ENCODE data around the gene PABPN1L. TPM values are rescaled to one million over a fixed set of nuclear protein-coding genes. Genes with fewer than 3 reads are reported as not detected.
A peak's percentile ranks its signal among the peaks of the same experiment; 100 is the strongest.
"Not testable (repeated sequence)": the region's sequence is repeated elsewhere in the genome, so short reads cannot be mapped to it uniquely, and the experiment has no call there.

PABPN1L gene
- total RNA-seq, 1 experiment from 2014 or later, result not detected

GRCh38 chr16:88891083-88891482 is 24.6 kb upstream of the PABPN1L start:
- no peak for DNase-seq
- H3K36me3 Mint-ChIP-seq (ENCODE audit: insufficient read depth in 1 of 3, low read depth in 3 of 3), result no peaks in the 10 kb centered on the region
- Histone ChIP-seq H3K56ac (ENCODE audit: insufficient read length, low read depth, low read length) (no peak overlapping the region), H2BK12ac (ENCODE audit: insufficient read length, low read depth, low read length) (no peak overlapping the region), H4K91ac (ENCODE audit: insufficient read length, low read depth, low read length) (no peak overlapping the region), H2BK20ac (ENCODE audit: low read depth, low read length, poor library complexity, severe bottlenecking) (no peak overlapping the region), H2BK120ac (ENCODE audit: low read depth, low read length, poor library complexity, severe bottlenecking) (no peak overlapping the region), H3K9ac (ENCODE audit: extremely low read depth, insufficient read length, low read length) (no peak overlapping the region), H3K9me3 (ENCODE audit: control insufficient read depth, low read depth, low read length) (no peaks in the 10 kb centered on the region), H3K27ac (ENCODE audit: insufficient read length, low read depth, low read length) (no peak overlapping the region), H3K4me1 (ENCODE audit: insufficient read depth, low read length) (no peaks in the 10 kb centered on the region), H3K18ac (ENCODE audit: insufficient read length, low read depth, low read length) (no peak overlapping the region), H3K4me2 (ENCODE audit: insufficient read depth, insufficient read length, low read length) (no peak overlapping the region), H3K14ac (ENCODE audit: insufficient read depth, low read length) (no peak overlapping the region), H4K20me1 (ENCODE audit: control insufficient read depth, insufficient read depth, insufficient read length) (no peaks in the 10 kb centered on the region), H2AK5ac (ENCODE audit: insufficient read length, low read length) (no peak overlapping the region), H2BK5ac (ENCODE audit: insufficient read length, low read length) (no peak overlapping the region), H3K23ac (ENCODE audit: insufficient read length, low read depth, low read length) (no peak overlapping the region), H4K8ac (replicated peaks; ENCODE audit: insufficient read length, low read depth, low read length) (no peak overlapping the region), H3K79me2 (ENCODE audit: insufficient read depth, low read length) (no peaks in the 10 kb centered on the region), H4K5ac (ENCODE audit: insufficient read length, low read depth, low read length) (no peak overlapping the region), H2AFZ (ENCODE audit: low read length) (no peak overlapping the region), H3K27me3 (ENCODE audit: insufficient read depth, low read length) (no peaks in the 10 kb centered on the region), H3T11ph (ENCODE audit: low read length) (no peak overlapping the region), H3K4ac (ENCODE audit: low read depth, low read length) (no peak overlapping the region), H3K79me1 (ENCODE audit: insufficient read depth, low read depth, low read length, poor library complexity, severe bottlenecking) (no peaks in the 10 kb centered on the region), H3K23me2 (ENCODE audit: insufficient read length, low read depth, low read length, poor library complexity, severe bottlenecking) (no peaks in the 10 kb centered on the region), H2BK15ac (ENCODE audit: low read depth, low read length) (no peak overlapping the region)
- WGBS (ENCODE audit: extremely low coverage, insufficient read length, low lambda C conversion rate), result no CpG with 5 or more reads among the region's 16 CpGs
- peaks cover 11% of the 10 kb centered on the region for H3K27me3 Mint-ChIP-seq (ENCODE audit: low read depth)
- no peaks in the 10 kb centered on the region for H3K4me1 Mint-ChIP-seq
- no peak overlapping the region for H3K4me3 Mint-ChIP-seq
- no peak overlapping the region for H3K27ac Mint-ChIP-seq
- TF ChIP-seq, protein P1, sequence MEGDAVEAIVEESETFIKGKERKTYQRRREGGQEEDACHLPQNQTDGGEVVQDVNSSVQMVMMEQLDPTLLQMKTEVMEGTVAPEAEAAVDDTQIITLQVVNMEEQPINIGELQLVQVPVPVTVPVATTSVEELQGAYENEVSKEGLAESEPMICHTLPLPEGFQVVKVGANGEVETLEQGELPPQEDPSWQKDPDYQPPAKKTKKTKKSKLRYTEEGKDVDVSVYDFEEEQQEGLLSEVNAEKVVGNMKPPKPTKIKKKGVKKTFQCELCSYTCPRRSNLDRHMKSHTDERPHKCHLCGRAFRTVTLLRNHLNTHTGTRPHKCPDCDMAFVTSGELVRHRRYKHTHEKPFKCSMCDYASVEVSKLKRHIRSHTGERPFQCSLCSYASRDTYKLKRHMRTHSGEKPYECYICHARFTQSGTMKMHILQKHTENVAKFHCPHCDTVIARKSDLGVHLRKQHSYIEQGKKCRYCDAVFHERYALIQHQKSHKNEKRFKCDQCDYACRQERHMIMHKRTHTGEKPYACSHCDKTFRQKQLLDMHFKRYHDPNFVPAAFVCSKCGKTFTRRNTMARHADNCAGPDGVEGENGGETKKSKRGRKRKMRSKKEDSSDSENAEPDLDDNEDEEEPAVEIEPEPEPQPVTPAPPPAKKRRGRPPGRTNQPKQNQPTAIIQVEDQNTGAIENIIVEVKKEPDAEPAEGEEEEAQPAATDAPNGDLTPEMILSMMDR (conservative IDR thresholded peaks at IDR 0.05), result no peak
- peaks cover 0 to 8% of the 10 kb centered on the region in 2 experiments; a peak in 4 of 5 replicates for H3K9me3 Mint-ChIP-seq

DNA sequence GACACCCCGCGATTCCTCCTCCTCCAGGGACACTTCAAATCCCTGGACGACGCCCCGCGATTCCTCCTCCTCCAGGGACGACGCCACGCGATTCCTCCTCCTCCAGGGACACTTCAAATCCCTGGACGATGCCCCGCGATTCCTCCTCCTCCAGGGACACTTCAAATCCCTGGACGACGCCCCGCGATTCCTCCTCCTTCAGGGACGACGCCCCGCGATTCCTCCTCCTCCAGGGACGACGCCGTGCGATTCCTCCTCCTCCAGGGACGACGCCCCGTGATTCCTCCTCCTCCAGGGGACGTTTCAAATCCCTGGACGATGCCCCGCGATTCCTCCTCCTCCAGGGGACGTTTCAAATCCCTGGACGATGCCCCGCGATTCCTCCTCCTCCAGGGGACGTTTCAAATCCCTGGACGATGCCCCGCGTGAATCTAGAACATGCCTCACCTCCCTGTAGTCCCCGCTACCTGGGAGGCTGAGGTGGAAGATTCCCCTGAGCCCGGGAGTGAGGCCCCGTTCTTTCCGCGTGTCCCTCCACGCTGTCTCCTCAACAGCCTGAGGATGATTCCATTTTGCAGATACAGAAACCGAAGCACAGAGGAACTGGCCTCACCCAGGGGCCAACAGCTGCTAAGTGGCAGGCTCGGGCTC is 23.4 kb upstream of the PABPN1L start:
- no CpG with 5 or more reads among the region's 48 CpGs for WGBS (ENCODE audit: extremely low coverage, insufficient read length, low lambda C conversion rate)
- H3K27ac Mint-ChIP-seq, result peak overlapping the region in 1 of 3 experiments; percentile 80; a peak in 1 of 7 replicates
- not testable (repeated sequence) for H3K36me3 Mint-ChIP-seq (ENCODE audit: insufficient read depth in 1 of 3, low read depth in 3 of 3)

More for the DNA sequence above, 23.4 kb upstream of the PABPN1L start:
- not testable (repeated sequence) for H2BK20ac ChIP-seq (ENCODE audit: low read depth, low read length, poor library complexity, severe bottlenecking); H3T11ph ChIP-seq (ENCODE audit: low read length); H4K5ac ChIP-seq (ENCODE audit: insufficient read length, low read depth, low read length); H2BK120ac ChIP-seq (ENCODE audit: low read depth, low read length, poor library complexity, severe bottlenecking); H2BK5ac ChIP-seq (ENCODE audit: insufficient read length, low read length); H4K20me1 ChIP-seq (ENCODE audit: control insufficient read depth, insufficient read depth, insufficient read length); H3K27ac ChIP-seq (ENCODE audit: insufficient read length, low read depth, low read length); H2AK5ac ChIP-seq (ENCODE audit: insufficient read length, low read length); H3K9me3 ChIP-seq (ENCODE audit: control insufficient read depth, low read depth, low read length); H3K4me3 Mint-ChIP-seq; H3K27me3 ChIP-seq (ENCODE audit: insufficient read depth, low read length); H3K9me3 Mint-ChIP-seq; H3K23me2 ChIP-seq (ENCODE audit: insufficient read length, low read depth, low read length, poor library complexity, severe bottlenecking); H3K56ac ChIP-seq (ENCODE audit: insufficient read length, low read depth, low read length); H4K91ac ChIP-seq (ENCODE audit: insufficient read length, low read depth, low read length); H4K8ac ChIP-seq (replicated peaks; ENCODE audit: insufficient read length, low read depth, low read length); H3K23ac ChIP-seq (ENCODE audit: insufficient read length, low read depth, low read length); H3K79me2 ChIP-seq (ENCODE audit: insufficient read depth, low read length); H2BK12ac ChIP-seq (ENCODE audit: insufficient read length, low read depth, low read length); DNase-seq; H3K4me2 ChIP-seq (ENCODE audit: insufficient read depth, insufficient read length, low read length); H2BK15ac ChIP-seq (ENCODE audit: low read depth, low read length); H3K4ac ChIP-seq (ENCODE audit: low read depth, low read length); H3K79me1 ChIP-seq (ENCODE audit: insufficient read depth, low read depth, low read length, poor library complexity, severe bottlenecking); H3K14ac ChIP-seq (ENCODE audit: insufficient read depth, low read length); H3K4me1 ChIP-seq (ENCODE audit: insufficient read depth, low read length); H3K4me1 Mint-ChIP-seq; H3K18ac ChIP-seq (ENCODE audit: insufficient read length, low read depth, low read length); H3K9ac ChIP-seq (ENCODE audit: extremely low read depth, insufficient read length, low read length); H2AFZ ChIP-seq (ENCODE audit: low read length)
- peaks cover 11% of the 10 kb centered on the region for H3K27me3 Mint-ChIP-seq (ENCODE audit: low read depth)
